Measurements from ENCODE around the gene MYO16. TPM values are rescaled to one million over a fixed set of nuclear protein-coding genes. Genes with fewer than 3 reads are reported as not detected.

The MYO16 gene
- polyA plus RNA-seq, 2 of the 4 experiments (the other 2 are of a cell fraction) = 0.03 to 0.06 TPM

GRCh38 chr13:108747843-108748242 lies 118.4 kb downstream of the MYO16 start:
- ChIA-PET POLR2A (no interaction called here), CTCF (no interaction called here)
- 0 out of 3 replicates have a peak, but pooled peaks cover 6% of the 10 kb centered on the region for H3K9me3 ChIP-seq
- no peak for TF ChIP-seq MYC (IDR thresholded peaks at IDR 0.05; ENCODE audit: borderline replicate concordance, low read length)
- no peak for TF ChIP-seq BCL3 (IDR thresholded peaks at IDR 0.05)
- no peak for TF ChIP-seq TP53 (CRISPR knock-in tag; IDR thresholded peaks at IDR 0.05)
- no peak for TF ChIP-seq HOXA7 (CRISPR knock-in tag; IDR thresholded peaks at IDR 0.05)
- no peak for TF ChIP-seq REST (IDR thresholded peaks at IDR 0.05)
- TF ChIP-seq JUN (IDR thresholded peaks at IDR 0.05) = no peak
- TF ChIP-seq FOSB (CRISPR knock-in tag; IDR thresholded peaks at IDR 0.05) = no peak
- no peak for TF ChIP-seq GATA3 (IDR thresholded peaks at IDR 0.05; ENCODE audit: borderline replicate concordance)
- no peak for TF ChIP-seq FOSL2 (IDR thresholded peaks at IDR 0.05)
- TF ChIP-seq FOSL2 (CRISPR knock-in tag; IDR thresholded peaks at IDR 0.05) = no peak
- TF ChIP-seq SMC3 (IDR thresholded peaks at IDR 0.05) = no peak
- TF ChIP-seq HOXB5 (CRISPR knock-in tag; IDR thresholded peaks at IDR 0.05) = no peak
- no peak for TF ChIP-seq RCOR1 (IDR thresholded peaks at IDR 0.05; ENCODE audit: low read depth, low read length)
- DNase-seq (ENCODE audit: low read depth in 1 of 2, low spot score in 1 of 2) (no peak), ATAC-seq (no peak), FAIRE-seq (no peak)
- H3K4me3 ChIP-seq = no peak overlapping the region
- no peaks in the 10 kb centered on the region for H3K4me1 ChIP-seq
- H3K4me2 ChIP-seq = no peak overlapping the region
- no peak overlapping the region for H3K27ac ChIP-seq
- 17% methylated on average over 1 of the region's 1 CpG for WGBS (ENCODE audit: missing lambda C conversion rate)

GRCh38 chr13:108752276-108752675 lies 122.9 kb downstream of the MYO16 start:
- CTCF ChIA-PET = no interaction called here
- DNase-seq (ENCODE audit: low read depth in 1 of 2, low spot score in 1 of 2) (no peak), FAIRE-seq (no peak), ATAC-seq (no peak)
- POLR2A ChIA-PET = no interaction called here
- Histone ChIP-seq H3K4me2 (no peak overlapping the region), H3K27ac (no peak overlapping the region), H3K9me3 (no peaks in the 10 kb centered on the region), H3K4me3 (no peak overlapping the region), H3K4me1 (no peaks in the 10 kb centered on the region)
- TF ChIP-seq EHMT2 (IDR thresholded peaks at IDR 0.05; ENCODE audit: low read depth) = no peak
- TF ChIP-seq HES2 (IDR thresholded peaks at IDR 0.05) = no peak
- no peak for TF ChIP-seq RCOR1 (IDR thresholded peaks at IDR 0.05; ENCODE audit: low read depth, low read length)
- no peak for TF ChIP-seq ZC3H11A (IDR thresholded peaks at IDR 0.05)
- TF ChIP-seq NFE2L2 (conservative IDR thresholded peaks at IDR 0.05; ENCODE audit: low read length) = no peak
- TF ChIP-seq MYC (IDR thresholded peaks at IDR 0.05; ENCODE audit: borderline replicate concordance, low read length) = no peak
- TF ChIP-seq SREBF2 (IDR thresholded peaks at IDR 0.05) = no peak
- no peak for TF ChIP-seq HMGXB4 (CRISPR knock-in tag; IDR thresholded peaks at IDR 0.05; ENCODE audit: borderline replicate concordance)
- TF ChIP-seq KDM1A (IDR thresholded peaks at IDR 0.05; ENCODE audit: low read depth) = no peak
- TF ChIP-seq CHD2 (IDR thresholded peaks at IDR 0.05; ENCODE audit: low read length, partially characterized antibody) = no peak
- TF ChIP-seq HDAC2 (IDR thresholded peaks at IDR 0.05) = no peak
- no peak for TF ChIP-seq MAFK (IDR thresholded peaks at IDR 0.05; ENCODE audit: partially characterized antibody)
- TF ChIP-seq FOXS1 (CRISPR knock-in tag; IDR thresholded peaks at IDR 0.05) = no peak
- no peak for TF ChIP-seq POLR2A (IDR thresholded peaks at IDR 0.05; ENCODE audit: low read length)
- no peak for TF ChIP-seq FOSL2 (IDR thresholded peaks at IDR 0.05)
- no peak for TF ChIP-seq FOSL2 (CRISPR knock-in tag; IDR thresholded peaks at IDR 0.05)
- no peak for TF ChIP-seq TFCP2L1 (CRISPR knock-in tag; IDR thresholded peaks at IDR 0.05)
- TF ChIP-seq JUNB (IDR thresholded peaks at IDR 0.05) = no peak
- no peak for TF ChIP-seq SMC3 (IDR thresholded peaks at IDR 0.05)
- WGBS (ENCODE audit: missing lambda C conversion rate) = 60% methylated on average over 4 of the region's 4 CpGs
